Erythroblast (primary cell): ENCODE results near the gene FAM120AOS.

Experiments
- DNase-seq, 2 experiments: peaks; one replicate each; lab custom pipeline; 2025; lab: John Stamatoyannopoulos, UW
- GATA1 ChIP-seq: IDR thresholded peaks from 2 replicates; pipeline ENCODE4 v1.6.1; 2011; ENCODE audit warnings: low read depth, mild to moderate bottlenecking, control low read depth, low read length, moderate library complexity
- POLR2A ChIP-seq: IDR thresholded peaks from 2 replicates; pipeline ENCODE4 v1.6.1; 2011; ENCODE audit warnings: mild to moderate bottlenecking, low read length

The FAM120AOS gene

DNA sequence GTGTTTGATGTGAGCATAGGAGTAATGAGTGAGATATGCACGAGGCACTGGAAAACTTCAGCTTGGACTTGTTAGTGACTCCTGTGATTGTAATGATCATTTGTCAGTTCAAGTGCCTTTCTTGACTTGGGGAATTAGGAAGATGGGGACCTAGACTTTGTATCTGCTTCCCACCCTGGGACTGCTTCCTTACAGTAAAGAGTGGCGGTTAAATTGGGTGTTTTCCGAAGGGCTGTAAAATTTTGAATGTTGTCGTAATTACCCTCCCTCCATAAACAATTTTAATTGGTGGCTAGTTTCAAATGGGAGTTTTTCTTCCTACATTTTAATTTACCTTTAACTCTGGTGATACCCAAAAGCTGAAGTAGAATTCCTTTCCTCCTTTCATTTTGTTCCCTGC lies 23.5 kb upstream of the FAM120AOS start:
- no peak for DNase-seq
- TF ChIP-seq POLR2A (no peak), GATA1 (no peak)

DNA sequence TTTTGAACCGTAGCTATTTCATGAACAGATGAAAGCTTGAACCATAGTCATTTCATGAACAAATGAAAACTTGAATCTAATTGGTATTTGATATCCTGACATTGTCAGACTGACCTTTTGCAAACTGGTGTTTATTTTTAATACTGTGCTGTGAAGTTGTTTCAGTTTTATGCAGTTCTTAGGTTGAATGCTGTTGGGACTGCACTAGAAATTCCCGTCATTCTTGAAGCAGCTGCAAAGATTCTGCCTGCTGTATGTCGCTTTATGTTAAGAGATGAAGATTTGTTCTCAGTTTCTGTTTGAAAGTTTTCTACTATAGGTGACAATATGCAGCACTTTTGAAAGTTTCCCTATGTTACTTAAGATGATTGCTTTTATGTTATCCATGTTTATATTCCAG lies 22.5 kb upstream of the FAM120AOS start:
- no peak for DNase-seq
- no peak for TF ChIP-seq GATA1
- no peak for TF ChIP-seq POLR2A

DNA sequence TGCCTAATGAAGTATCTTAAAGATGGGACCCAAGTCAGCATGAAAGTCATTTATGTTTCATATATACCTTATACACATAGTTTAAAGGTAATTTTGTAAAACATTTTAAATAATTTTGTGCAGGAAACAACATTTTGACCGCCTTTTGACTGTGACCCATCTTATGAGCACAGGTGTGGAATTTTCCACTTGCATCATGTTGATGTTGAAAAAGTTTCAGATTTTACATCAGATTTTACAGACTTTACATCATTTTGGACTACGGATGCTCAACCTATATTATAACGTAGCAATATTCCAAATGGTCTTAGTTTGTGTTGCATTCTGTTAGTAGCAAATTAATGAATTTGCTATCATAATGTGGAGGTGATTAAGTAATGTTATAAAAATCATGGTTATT lies 21.7 kb upstream of the FAM120AOS start:
- DNase-seq: no peak
- TF ChIP-seq POLR2A: no peak
- TF ChIP-seq GATA1: no peak

DNA sequence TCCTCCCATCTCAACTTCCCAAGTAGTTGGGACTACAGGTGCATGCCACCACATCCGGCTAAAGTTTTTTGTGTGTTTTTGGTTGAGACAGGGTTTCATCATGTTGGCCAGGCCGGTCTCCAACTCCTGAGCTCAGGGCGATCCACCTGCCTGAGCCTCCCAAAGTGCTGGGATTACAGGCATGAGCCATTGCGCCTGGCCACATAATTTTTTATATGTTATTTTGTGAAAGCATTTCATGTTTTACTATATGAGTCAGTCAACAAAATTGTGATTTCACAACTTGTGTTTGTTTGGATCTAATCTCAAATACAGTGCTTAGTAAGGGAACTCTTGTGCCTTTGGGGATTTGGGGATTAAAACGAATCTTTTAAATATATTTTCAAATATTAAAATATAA lies 20.0 kb upstream of the FAM120AOS start:
- no peak for TF ChIP-seq GATA1
- TF ChIP-seq POLR2A: no peak
- DNase-seq: no peak

DNA sequence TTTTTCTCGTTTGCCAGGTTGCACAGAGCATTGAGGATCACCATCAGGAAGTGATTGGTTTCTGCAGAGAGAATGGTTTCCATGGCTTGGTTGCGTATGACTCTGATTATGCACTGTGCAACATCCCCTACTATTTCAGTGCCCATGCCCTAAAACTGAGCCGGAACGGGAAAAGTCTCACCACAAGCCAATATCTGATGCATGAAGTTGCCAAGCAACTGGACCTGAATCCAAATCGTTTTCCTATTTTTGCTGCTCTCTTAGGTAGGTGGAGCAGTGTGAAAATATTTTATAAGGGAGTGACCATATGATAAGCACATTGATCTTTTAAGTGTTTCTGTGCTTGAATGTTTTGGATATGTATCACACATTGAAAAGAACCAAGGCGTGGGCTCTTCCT lies 17.7 kb upstream of the FAM120AOS start:
- no peak for DNase-seq
- no peak for TF ChIP-seq GATA1
- TF ChIP-seq POLR2A: no peak

DNA sequence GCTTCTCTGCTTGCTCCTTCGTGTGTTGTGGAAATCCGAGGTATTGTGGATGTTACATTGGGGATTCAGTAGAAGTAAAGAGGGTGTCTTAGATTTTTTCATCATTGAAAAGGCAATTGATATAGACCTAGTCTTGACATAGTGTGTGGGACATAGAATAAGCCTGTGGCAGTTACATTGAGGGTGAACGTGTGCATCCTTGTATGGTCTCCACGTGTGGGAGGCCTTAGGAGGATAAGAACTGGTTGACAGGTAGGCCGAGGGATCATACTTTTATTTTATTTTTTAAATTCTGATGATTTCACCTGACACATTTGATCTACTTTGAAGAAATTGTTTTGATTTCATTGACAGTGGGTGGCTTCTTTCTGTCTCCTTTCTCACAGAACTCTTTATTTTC lies 17.0 kb upstream of the FAM120AOS start:
- no peak for DNase-seq
- TF ChIP-seq POLR2A (no peak), GATA1 (no peak)

DNA sequence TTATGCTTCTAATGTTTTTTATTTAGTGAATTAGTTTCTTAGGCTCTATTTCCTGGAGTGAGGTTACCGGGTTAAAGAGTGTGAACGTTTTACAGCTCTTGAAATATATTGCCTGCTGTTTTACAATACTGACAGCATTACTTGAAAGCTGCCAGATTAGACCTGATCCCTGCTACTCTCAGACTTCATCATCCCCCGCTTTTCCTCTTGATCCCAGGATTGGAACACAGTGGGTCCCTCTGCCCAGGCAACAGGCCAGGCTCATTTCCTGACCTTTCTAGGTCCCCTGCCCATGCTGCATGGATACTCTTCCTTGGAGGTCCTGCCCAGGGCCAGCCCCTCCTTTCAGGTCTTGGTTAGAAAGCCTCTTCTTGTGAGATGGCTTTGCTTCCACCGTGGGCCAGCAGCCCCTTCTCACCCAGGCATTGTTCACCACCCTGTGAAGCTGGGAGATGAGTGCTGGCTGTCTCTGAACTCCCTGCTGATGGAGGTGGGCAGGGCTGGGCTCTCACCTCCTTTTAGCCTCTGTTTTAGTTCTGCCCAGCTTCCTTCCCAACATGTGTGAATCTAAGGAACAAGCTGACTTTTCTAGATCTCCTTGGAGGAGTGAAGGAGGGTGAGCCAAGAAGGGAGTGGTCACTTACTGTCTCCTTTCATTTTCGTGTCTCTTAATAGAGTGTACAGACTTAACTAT lies 15.5 kb upstream of the FAM120AOS start:
- peak; percentile 47 to 51 for DNase-seq
- no peak for TF ChIP-seq GATA1
- no peak for TF ChIP-seq POLR2A

DNA sequence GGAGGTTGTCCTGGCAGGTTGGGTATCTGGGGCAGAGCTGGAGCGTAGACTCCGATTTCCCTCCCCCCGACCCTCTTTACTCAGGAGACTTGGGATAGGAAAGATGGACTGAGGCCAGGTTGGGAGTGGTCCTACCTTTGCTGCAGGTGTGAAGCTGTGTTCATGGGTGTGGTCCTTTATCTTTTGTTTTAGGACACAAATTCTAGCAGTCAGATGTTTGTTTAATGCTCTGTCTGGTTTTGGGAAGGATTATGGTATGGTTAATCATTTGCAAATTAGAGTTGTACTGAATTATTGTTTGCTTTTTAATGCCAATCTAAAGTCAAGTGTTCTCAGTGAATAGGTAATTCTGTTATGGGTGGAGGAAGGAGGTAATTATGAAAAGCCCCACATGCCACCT lies 14.1 kb upstream of the FAM120AOS start:
- TF ChIP-seq POLR2A (no peak), GATA1 (no peak)

DNA sequence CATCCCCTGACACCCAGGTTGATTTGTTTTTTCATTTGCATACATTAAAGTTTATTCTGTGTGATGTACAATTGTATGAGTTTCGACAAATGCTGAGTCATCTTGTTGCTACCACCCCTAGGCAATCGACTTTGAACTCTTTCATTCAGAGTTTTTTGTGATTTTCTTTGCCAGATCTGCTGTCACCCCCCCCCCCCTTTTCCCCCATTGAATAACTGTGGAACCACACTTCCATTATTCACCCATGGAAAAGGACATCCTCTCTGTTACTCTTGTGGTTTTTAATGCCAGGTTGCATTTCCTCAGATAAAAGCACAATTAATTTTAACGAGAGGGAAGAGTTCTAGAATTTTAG lies 13.7 kb upstream of the FAM120AOS start:
- TF ChIP-seq POLR2A (no peak), GATA1 (no peak)
- peak; percentile 38 to 57 for DNase-seq

More for the DNA sequence above, 14.1 kb upstream of the FAM120AOS start:
- no peak for DNase-seq

DNA sequence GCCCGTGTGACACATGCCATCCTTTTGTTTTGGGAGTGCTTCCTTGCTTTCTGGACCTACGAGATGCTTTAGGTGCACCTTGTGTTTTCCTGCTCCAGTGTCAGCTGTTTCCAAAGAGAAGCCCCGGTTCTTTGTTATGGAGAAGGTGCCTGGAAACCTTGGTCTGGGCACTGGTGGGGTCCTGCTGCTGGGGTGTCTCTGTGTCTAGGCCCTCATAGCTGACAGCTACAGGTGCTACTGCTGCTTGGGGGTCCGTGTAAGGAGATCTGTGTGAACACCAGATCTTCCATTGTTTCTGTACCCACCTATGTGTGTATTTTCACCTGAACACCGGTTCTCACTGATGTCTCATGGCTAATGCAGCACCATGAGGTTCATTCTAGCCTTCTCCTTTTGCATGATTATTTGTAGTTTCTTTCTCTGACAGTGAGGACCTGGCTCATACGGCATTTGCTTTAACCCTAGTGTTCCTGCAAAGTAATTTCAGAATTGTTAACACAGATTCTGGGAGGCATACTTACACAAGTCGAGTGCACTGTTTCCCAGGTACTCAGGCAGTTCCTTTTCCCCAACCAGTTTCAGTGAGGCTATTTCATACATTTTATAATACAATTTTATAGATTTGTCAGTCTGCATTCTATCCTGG lies 13.2 kb upstream of the FAM120AOS start:
- TF ChIP-seq GATA1: no peak
- TF ChIP-seq POLR2A: no peak
- no peak for DNase-seq

DNA sequence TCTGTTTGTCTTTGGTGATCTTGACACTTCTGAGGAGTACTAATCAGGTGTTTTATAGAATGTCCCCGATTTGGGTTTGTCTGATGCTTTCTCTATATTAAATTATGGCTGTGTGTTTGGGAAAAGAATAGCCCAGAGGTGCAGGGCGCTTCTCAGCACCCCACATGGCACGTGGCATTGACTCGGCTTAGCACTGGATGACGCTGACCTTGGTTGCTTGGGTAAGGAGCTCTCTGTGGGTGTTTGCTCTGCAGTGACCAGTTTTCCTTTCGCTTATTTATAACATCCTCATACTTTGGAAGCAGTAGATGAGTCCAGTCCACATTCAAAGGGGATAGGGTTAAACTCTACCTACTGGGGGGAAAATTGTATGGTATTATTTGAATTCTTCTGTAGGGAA lies 12.5 kb upstream of the FAM120AOS start:
- no peak for DNase-seq
- TF ChIP-seq GATA1 (no peak), POLR2A (no peak)

DNA sequence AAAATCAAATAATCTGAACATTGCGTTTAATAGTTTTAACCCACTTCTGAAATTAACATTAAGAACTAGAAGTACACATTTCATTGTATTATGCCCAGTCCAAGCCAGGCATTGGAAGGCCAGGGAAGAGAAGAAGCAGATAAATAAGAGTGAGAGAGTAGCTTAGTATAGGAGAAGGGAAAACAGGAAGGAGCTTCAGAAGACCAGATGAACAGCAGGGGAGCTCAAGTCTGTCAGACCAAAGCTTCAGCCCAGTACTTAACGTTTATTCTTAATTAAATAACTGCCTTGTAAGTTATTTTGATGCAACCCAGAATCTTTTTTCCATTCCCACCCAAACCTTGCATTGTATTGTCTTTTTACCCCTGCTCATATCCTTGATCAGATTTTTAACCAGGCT lies 11.5 kb upstream of the FAM120AOS start:
- no peak for DNase-seq
- TF ChIP-seq GATA1 (no peak), POLR2A (no peak)

DNA sequence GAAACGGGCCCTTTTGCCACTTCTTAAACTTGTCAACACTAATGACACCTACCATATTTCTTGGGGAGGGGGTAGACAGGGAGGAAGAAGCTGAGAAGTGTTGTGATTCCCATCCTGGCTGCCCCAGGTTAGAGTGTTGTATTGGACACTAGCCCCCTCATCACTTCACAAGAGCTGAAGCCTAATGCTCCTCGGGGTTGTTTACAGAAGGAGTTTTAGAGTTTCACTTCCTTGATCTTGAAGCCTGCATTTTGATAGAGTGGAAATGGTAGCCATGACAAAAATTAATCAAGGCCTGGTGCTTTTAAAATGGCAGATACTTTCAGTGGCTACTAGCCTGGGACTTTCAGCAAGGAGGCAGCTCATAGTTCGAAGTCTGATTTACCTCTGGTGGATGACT lies 11.0 kb upstream of the FAM120AOS start:
- peak in 1 of 2 experiments; percentile 12 for DNase-seq
- TF ChIP-seq POLR2A: no peak
- TF ChIP-seq GATA1: no peak

DNA sequence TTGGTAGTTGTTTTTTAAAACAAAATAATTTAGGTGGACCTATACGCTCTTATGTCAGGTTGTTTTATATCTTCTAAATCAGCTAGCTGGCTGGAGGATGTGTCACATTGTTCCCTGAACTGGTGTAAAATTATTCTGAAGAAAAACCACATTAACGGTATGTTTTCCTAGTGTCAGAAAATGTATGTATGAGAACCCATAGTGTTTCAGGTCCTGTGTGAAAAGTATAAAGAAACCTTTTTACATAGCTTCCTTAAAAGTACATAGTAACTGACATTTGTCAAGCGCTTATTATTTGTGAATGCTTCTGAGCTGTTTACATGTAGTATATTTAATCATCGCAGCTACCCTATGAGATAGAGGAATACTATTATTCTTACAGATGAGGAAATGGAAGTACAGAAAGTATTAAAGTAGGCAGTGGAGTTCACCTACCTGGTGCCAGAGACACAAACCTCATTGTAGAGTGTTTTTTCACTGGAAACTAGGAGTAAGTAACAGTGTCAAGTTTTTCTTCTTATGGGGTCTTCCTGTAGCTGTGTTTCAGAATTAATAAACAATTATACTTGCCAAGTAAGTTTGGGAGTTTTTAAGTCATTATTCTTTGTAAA lies 10.4 kb upstream of the FAM120AOS start:
- no peak for DNase-seq
- TF ChIP-seq POLR2A: no peak
- no peak for TF ChIP-seq GATA1

DNA sequence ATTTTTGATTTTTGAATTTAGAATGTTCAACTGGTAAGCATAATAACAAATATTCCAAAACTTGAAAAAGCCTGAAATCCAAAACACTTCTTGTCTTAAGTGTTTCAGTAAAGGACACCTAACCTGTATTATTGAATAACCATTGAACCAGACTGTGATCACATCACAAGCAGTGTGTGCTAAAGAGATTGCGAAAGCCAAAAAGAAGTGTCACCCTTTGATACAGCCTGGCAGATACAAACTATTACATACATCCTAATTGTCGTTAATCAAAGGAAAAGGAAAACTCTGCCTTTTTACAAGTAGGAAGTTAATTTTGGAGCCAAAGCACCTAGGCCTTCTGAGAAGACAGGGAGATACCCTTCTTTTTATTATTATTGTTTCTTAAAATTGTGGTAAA lies 8.4 kb upstream of the FAM120AOS start:
- DNase-seq: no peak
- no peak for TF ChIP-seq GATA1
- no peak for TF ChIP-seq POLR2A
